Ecto neural progenitor cell (in vitro differentiated cells): ENCODE results near the gene ADIPOR2.
A peak's percentile ranks its signal among the peaks of the same experiment; 100 is the strongest.

Experiments used
- DNase-seq: peaks from one replicate; pipeline ENCODE4 v3.0.0-alpha.2; 2018; ENCODE audit warnings: low spot score

Gene ADIPOR2, protein sequence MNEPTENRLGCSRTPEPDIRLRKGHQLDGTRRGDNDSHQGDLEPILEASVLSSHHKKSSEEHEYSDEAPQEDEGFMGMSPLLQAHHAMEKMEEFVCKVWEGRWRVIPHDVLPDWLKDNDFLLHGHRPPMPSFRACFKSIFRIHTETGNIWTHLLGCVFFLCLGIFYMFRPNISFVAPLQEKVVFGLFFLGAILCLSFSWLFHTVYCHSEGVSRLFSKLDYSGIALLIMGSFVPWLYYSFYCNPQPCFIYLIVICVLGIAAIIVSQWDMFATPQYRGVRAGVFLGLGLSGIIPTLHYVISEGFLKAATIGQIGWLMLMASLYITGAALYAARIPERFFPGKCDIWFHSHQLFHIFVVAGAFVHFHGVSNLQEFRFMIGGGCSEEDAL

DNA sequence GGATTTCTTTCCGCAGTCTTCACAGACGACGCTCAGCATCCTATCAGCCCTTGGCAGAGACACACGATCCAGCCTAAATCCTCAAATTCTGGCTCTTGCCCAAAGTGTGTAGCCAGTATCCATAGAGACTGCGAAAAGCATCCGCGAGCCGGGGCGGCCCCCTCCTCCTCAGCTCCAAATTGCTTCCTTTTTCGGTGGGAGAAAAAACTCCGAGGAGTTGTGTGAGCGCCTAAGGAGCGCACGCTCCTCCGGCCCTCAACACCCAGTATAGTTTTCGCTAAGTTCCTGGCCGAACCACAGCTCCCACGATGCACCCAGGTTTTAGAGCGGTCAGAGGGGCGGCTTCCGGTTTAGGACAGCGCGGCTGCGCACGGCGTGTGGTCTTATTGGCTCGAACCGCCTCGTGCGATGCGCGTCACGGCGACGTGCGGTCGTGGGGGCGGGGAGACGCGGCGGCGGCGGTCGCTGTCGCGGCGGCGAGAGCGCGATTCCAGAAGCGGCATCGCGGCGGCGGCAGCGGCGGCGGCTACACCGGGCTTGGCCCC, at the start of gene ADIPOR2:
Gene ADIPOR2, plus strand, starts transcription at position 493 of the 545 bp plus-strand sequence. CDS start 63,274 bp downstream, outside the sequence.
- DNase-seq: peak; percentile 99

DNA sequence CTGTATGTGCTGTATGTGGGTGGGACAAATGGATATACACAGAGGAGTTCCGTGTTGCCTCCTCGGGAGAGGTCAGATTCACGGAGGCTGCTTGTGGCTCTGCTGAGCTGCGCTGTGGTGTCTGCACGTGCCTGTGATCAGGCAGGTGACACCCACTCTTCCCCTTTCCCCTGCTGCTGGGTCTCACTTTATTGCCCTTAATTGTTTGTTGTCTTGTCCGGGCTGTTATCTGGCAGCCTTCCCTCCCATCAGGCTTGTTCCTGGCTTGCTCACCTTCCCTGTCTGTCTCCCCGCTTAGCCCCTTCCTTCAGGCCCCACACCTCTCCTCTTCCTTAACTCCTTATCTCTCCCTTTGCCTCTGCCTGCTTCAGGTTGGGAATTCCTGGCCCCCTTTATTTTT, 48.4 kb upstream of the ADIPOR2 start:
- no peak for DNase-seq

DNA sequence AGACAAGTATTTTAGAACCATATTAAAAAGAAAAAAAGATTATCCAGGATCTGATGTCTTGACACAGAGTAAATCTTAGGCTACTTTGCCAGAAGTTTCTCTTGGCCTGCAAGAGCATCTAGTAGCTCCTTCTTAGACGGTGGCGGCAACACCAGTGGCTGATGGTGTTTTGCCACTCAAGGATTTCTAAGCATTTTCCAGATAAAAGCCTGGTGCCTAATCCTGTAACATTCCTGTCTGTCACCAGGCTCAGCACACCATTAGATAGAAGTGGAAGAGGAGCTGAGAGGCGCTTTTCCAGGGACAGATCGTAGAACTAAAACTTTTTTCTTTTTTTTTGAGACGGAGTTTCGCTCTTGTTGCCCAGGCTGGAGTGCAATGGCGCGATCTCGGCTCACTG, 47.8 kb upstream of the ADIPOR2 start:
- DNase-seq: no peak

DNA sequence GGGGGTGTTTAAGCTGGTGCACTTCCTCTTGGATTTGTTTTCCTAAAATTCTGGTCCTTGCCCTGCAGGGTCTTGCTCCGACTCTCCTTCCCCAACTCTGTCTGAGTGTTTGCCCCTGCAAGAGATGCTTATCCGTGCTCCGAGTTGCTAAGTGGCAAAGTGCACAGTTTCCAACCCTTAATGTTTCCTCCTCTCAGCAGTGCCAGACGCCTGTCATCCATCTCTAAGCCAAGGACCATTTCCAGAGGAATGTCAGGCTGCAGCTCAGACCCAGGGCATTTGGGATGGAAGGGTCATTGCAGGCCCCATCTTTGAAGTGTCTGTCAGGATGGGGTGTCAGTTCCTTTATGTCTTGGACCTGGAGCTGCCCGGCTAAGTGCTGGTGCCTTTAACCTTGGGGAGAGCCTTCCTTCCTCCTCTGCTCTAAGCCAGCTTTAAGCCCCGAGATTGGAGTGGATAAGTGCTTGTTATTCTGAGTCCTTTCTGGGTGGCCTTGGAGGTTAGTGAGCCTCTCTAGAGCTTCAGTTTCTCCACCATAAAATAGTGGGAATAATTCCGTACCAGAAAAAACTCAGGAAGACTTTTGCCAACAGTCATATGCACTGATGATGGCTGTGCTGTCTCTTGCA, 46.9 kb upstream of the ADIPOR2 start:
- no peak for DNase-seq

DNA sequence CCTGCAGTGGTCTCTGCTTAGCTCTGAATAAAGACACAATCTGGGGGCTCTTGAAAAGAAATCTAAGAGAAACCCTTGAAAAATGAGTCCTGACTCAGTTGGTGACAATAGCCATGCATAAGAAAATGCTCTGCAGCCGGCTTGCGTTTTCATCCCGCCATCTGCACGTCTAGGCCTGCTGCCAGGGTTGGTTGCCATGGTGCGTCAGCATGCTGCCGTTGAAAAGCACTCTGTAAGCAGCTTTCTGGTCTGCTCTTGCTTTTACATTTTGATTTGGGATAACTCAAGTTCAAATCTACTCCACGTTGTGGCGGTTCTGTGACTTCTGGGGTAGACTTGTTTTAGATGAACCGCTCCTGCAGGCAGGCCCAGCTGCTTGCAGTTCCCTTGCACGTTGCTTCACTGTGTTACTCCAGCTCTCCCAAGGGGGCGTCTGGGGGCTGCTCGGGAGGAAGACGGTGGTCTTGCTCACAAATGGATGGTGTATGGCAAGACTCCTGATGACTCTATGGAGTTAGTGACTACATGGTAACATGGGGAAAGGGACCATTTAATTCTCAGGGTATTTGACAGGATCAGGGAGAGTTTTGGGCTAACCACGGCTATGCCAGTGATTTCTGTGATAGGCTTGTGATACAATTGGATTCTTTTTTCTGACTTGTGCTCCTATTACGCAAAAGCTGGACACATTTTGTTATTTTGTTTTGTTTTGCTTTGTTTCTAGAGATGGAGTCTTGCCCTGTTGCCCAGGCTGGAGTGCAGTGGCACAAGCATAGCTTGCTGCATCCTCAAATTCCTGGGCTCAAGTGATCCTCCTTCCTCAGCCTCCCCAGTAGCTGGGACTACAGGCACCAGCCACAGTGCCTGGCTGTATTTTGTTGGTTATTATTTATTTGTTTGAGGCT, 46.1 kb upstream of the ADIPOR2 start:
- DNase-seq: no peak

DNA sequence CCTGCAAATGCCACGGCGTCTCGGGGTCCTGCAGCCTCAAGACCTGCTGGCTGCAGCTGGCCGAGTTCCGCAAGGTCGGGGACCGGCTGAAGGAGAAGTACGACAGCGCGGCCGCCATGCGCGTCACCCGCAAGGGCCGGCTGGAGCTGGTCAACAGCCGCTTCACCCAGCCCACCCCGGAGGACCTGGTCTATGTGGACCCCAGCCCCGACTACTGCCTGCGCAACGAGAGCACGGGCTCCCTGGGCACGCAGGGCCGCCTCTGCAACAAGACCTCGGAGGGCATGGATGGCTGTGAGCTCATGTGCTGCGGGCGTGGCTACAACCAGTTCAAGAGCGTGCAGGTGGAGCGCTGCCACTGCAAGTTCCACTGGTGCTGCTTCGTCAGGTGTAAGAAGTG, 45.1 kb upstream of the ADIPOR2 start:
- no peak for DNase-seq

DNA sequence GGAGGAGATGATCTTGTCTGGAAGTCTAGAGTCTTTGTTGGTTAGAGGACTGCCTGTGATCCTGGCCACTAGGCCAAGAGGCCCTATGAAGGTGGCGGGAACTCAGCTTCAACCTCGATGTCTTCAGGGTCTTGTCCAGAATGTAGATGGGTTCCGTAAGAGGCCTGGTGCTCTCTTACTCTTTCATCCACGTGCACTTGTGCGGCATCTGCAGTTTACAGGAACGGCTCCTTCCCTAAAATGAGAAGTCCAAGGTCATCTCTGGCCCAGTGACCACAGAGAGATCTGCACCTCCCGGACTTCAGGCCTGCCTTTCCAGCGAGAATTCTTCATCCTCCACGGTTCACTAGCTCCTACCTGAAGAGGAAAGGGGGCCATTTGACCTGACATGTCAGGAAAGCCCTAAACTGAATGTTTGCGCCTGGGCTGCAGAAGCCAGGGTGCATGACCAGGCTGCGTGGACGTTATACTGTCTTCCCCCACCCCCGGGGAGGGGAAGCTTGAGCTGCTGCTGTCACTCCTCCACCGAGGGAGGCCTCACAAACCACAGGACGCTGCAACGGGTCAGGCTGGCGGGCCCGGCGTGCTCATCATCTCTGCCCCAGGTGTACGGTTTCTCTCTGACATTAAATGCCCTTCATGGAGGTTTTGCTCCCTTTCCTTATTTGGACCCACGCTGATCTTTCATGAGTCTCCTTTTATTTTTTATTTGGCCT, 44.1 kb upstream of the ADIPOR2 start:
- no peak for DNase-seq

DNA sequence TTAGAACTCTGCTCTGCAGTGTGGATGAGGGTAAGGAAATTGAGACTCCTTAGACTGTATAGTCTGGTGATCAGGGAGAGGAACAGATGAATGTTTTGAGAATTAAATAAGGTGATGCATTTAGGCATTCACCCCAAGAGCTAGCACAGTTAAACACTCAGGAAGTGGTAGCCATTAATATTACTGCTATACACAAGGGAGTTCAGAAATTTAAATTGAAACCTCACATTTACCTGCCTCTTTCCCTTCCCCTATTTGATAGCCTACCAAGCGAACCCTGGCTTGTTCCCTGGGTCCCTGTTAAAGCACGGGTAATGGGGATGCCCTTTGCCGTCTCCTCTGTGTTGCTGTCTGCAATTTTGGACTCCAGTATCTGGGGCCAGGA, 43.6 kb upstream of the ADIPOR2 start:
- DNase-seq: no peak

DNA sequence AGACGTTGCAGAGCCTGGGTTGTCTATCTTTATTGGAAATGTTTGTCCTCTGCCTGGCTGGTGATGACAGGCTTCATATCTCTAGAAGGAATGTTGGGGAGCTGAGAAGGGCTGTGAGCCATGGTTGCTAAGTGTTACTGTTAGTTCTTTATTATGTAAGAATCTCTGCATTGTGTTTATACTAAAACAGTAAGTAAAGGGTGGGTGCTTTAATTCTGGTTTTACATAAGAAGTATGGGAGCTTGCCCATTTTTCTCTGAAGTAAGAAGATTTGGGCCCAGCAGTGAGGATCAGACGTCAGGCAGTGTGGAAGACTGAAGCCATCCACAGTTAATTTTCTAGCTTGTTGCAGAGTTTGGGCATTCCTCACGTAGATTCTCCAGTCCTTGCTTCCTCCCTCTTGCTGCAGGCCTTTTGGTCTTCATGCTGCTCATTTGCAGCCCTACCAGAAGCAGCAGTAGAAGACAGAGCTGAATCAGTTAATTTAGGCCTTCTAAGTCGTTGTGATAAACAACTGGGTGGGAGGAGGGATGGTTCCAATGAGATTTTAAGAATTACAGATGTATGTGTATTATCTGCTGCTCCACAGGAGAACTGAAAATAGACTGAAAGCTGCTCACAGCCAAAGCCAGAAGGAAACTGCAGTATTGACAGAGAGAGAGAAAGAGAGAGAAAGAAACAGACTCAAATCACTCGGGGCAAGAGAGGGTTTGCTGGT, 40.5 kb upstream of the ADIPOR2 start:
- DNase-seq: no peak

DNA sequence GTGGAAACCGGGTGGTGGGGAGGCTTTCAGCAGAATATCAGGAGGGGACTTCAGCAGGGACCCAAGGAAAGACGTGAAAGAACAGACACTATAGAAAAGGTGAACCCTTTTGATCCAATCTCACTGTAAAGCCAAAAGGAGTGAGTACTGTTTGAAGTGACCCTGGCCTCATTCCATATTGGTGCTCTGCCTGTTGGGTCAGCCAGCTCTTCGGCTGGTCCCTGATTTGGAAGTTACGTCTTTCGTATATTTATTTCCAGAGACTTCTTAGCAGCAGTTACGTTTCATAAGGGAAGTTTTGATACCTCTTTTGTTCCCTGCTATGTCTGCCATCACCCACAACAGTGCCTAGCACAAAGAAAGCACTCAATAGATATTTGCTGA, 39.9 kb upstream of the ADIPOR2 start:
- no peak for DNase-seq

DNA sequence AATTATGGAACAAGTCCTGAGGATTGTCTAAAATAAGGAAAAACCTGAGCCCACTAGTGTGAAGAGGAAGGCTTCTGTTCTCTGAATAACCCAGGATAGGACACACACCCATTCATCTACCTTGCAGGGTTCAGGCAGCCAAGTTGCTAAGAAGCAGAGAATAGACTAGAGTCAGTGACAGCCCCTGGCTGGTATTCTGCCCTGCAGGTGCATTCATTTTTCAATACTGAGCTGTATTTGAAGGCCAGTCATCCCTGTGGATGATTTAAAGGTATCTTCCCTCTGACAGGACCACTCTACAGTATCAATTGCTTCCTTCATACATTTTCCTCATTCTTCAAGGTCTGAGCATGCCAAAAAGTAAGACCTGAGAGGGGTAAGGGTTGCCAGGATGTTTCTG, 38.9 kb upstream of the ADIPOR2 start:
- DNase-seq: no peak

DNA sequence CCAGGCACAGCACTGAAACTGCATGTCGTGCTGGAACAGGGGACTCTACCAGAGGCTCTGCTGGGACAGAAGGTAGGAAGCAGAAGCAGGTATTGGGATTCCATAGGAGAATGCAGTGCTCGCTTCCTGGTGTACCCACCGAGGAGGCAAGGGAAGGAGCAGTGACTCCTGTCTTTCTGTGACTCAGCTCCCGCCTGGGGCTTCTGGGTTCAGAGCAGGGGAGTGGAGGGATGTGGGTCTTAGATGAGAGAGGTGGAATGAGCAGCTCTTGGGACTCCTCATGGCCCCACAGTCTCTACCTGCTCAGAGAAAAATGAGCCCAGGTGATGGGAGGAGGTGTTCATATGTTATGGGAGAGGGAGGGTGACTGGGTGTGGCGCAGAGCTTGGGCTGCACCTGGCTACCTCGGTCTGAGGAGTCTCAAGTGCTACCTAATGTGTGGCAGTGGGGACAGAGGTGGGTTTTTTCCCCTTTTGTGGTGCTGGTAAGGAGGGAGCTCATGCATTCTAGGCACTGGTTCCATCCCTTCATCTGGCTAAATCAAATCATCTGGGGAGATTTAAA, 35.6 kb upstream of the ADIPOR2 start:
- DNase-seq: no peak

DNA sequence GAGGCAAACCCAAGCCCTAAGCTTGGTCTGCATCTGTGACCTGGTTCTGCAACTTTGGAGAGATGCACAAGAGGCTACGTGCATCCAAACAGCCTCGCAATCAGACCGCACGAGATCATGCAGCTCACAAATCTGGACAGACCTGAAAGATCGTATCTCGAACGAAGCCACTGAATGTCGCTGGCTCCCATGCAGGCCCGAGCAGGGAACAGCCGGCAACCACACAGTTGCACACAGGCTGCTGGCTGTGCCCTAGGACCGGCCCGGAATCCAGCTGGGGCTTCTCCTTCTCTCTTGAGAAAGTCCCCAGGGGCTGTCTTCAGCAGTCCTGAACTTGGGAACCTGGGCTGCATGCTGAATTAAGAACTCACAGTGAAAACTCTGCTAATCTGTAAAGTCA, 34.0 kb upstream of the ADIPOR2 start:
- no peak for DNase-seq

DNA sequence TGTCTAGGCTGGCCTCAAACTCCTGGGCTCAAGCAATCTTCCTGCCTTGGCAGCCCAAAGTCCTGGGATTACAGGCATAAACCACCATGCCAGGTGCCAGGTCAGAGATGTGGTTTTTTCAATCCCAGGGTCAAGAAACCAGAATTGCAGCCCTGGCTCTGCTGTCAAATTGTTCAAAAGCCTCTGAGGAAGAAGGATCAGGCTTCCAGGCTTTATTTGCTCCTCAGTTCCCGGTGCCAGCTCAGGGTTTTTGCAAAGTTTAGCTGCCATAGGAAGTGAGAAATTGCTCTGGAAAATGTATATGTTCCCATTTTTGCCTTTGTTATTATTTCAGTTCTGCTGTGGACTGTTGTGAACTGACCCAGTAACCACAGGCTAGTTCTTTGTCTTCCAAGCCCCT, 33.2 kb upstream of the ADIPOR2 start:
- no peak for DNase-seq

DNA sequence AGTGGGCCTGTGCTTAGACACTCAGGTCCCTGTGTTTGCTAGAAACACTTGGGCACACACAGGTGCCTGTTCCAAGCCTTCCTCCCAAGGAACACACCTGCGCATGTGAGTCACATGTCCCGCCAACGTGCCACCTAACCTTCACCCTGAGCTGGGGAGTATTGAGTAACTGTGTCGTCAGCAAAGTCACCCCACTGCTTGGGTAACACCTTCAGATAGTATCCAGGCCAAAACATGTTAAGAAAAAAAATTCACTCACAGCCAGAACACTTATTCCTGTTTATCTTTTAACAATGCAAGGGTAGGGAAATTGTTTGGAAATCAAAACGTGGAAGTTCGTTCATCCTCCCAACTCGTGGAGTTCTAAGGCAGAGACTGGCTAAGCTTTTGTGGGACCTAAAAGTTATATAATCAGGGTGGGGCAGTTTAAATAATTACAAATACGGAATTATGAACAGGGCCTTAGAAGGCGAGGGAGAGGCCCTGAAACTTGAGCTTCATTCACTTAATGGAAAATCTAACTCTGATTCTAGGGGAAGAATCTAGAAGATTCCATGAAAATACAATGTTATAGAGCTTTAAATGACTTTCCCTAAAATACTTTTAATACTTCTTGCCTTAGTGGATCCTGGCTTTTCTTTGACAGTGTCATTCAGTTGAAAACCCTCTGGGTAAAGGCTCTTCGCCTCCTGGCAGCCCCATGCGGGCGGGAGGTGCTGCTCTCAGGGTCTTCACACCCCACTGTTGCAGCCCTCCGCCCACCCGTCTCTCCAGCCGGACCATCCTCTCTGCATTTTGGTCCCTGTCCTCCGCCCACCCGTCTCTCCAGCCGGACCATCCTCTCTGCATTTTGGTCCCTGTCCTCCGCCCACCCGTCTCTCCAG, 30.3 kb upstream of the ADIPOR2 start:
- DNase-seq: no peak

DNA sequence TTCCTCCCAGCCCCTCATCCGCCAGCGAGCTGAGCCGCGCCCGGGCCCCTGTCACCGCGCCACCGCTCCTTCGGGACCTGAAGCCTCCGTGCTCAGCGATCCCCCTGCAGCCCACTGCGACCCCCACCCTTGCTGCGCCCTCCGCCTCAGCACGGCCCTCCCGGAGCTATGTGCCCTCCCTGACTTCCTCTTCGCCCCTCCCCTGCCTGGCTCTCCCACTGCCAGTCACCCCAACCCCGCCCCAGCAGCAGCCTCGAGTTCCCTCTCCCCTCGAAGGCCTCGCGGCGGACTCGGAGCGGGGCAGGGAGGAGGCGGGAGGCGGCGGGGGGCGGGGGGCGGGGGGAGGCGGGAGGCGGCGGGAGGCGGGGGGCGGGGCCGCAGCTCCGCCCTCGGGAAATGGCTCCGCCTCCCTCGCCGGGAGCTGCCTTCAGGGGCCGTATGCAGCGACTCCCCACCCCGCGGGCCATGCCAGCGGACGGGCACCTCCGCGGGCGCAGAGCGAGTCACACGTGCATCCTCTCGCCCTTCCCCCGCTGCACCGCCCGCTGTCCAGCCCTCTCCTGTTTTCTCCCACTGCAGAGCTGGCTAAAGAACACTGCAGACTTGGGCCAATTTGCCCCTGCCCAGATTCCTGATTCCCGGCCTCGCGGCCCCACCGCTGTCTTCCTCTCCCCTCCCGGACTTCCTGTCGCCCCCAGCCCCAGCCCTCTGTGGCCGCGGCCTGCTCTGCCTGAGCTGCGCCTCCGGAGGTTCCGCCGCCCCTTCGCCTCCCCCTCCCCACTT, 29.1 kb upstream of the ADIPOR2 start:
- DNase-seq: peak; percentile 88

DNA sequence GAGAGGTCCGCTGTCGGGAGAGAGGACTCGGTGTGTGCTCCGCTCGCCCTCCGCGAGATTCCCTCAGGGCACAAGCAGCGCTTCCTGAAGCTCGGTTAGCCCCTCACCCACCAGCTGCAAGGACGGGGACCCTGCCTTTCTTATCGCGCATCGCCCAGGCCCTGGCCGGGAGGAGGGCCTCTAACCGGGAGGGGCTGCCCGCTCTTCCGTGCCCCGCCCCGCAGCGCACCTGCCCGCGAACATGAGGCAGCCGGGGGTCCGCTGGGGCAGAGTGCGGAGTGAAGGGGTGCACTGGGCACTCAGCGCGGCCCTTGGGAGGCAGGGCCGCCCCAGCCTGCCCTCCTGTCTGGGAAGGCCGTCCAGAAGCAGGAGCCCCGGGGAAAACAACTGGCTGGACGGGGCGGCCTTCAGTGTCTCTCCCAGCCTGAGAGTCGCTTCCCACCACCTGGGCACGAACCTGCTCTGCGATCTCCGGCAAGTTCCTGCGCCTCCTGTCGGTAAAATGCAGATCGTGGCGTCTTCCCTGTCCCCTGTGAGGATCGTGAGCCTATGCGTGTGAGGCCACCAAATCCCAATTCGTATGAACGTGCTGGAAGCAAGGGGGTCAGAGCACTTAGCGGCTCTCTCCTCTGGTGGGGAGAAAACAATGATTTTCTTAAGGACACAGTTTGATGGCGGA, 28.0 kb upstream of the ADIPOR2 start:
- DNase-seq: peak; percentile 87

DNA sequence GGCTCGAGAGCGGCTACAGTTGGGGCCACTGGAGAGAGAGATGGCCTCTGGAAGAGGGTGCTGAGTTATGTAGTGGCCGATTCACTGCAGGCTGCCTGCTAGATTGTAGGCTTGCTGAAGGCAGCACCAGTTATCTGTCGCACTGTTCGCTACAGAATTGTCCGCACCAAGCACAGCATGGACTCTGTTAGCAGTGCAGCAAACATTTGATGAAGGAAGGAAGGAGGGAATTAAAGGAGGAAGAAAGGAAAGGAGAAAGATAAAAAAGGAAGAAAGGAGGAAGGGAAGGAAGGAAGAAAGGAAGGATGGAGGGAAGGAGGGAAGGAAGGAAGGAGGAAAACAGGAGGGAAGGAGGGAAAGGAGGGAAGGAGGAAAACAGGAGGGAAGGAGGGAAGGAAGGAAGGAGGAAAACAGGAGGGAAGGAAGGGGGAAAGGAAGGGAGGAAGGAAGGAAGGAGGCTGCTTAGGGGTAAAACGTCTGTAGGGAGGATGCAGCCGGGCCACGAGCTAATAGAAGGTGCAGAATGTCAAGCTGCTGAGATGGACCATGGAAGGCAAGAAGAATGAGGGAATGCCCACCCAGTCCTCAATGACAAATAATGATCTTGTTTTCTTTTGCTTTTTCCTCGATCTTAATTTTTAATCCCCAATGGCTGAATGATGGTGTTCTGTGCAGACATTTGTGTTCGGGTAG, 27.3 kb upstream of the ADIPOR2 start:
- DNase-seq: no peak
